ENCODE measurements around the gene DEFB129.

DNA sequence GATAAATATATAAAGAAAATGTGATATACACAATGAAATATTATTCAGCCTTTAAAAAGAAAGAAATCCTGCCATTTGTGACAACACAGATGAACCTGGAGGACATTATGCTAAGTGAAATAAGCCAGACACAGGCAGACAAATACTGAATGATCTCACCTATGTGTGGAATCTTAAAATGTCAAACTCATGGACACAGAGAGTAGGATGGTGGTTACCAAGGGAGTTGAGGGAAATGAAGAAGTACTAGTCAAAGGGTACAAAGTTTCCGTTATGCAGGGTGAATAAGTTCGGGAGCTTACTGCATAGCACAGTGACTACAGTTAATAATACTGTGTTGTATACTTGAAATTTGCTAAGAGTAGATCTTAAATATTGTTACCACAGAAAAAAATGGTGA is 15.8 kb downstream of the DEFB129 start:
- TF ChIP-seq TARDBP (IDR thresholded peaks at IDR 0.05) = no peak
- no peak for TF ChIP-seq SUZ12 (IDR thresholded peaks at IDR 0.05)
- TF ChIP-seq CTBP1 (IDR thresholded peaks at IDR 0.05; ENCODE audit: borderline replicate concordance) = no peak
- no peak for TF ChIP-seq FOXA1 (IDR thresholded peaks at IDR 0.05)
- TF ChIP-seq FOXK2 (IDR thresholded peaks at IDR 0.05) = no peak
- no peak for TF ChIP-seq BHLHE40 (IDR thresholded peaks at IDR 0.05; ENCODE audit: borderline replicate concordance)
- no peak for TF ChIP-seq SP1 (IDR thresholded peaks at IDR 0.05)
- no peak for TF ChIP-seq NFRKB (IDR thresholded peaks at IDR 0.05)
- TF ChIP-seq ZNF384 (IDR thresholded peaks at IDR 0.05) = no peak
- TF ChIP-seq FOXM1 (IDR thresholded peaks at IDR 0.05; ENCODE audit: borderline replicate concordance) = no peak
- no peak for TF ChIP-seq L3MBTL2 (conservative IDR thresholded peaks at IDR 0.05)
- no peak for TF ChIP-seq LEF1 (IDR thresholded peaks at IDR 0.05; ENCODE audit: borderline replicate concordance)
- TF ChIP-seq ARNT (IDR thresholded peaks at IDR 0.05) = no peak
